Liver (tissue), 9 donors: ENCODE results near the gene ZDHHC18. TPM values are rescaled to one million over a fixed set of nuclear protein-coding genes. Genes with fewer than 3 reads are reported as not detected.

Experiments used
- DNase-seq: peaks from one replicate; pipeline ENCODE4 v3.0.0-alpha.2; 2017; ENCODE audit warnings: low spot score
- H3K27ac ChIP-seq, 2 donors: one replicate each; pipeline ENCODE4 v1.7.0; 2013; ENCODE audit warnings: inconsistent platforms in 2 of 2, low read length in 2 of 2, control low read depth in 1 of 2, low read depth in 1 of 2, mild to moderate bottlenecking in 1 of 2
- H3K27me3 ChIP-seq, 4 donors: one replicate each; pipeline versions ENCODE4 v1.6.1 to v1.7.0; 2013; ENCODE audit warnings: low read length in 3 of 4, inconsistent platforms in 1 of 4, mild to moderate bottlenecking in 1 of 4, moderate library complexity in 1 of 4; ENCODE audit not compliant: control insufficient read depth in 4 of 4, insufficient read depth in 4 of 4
- H3K36me3 ChIP-seq, 4 donors: one replicate each; pipeline versions ENCODE4 v1.6.1 to v1.7.0; 2013; ENCODE audit warnings: low read length in 3 of 4, mild to moderate bottlenecking in 3 of 4, low read depth in 1 of 4, moderate library complexity in 1 of 4; ENCODE audit not compliant: control insufficient read depth in 4 of 4, insufficient read depth in 3 of 4
- H3K4me1 ChIP-seq, 4 donors: one replicate each; pipeline versions ENCODE4 v1.6.1 to v1.7.0; 2013; ENCODE audit warnings: low read length in 3 of 4, mild to moderate bottlenecking in 3 of 4, moderate library complexity in 1 of 4; ENCODE audit not compliant: control insufficient read depth in 4 of 4, insufficient read depth in 4 of 4
- H3K4me3 ChIP-seq, 3 donors: one replicate each; pipeline versions ENCODE4 v1.6.1 to v1.7.0; 2013; ENCODE audit warnings: low read length in 3 of 3, control low read depth in 1 of 3, low read depth in 1 of 3, mild to moderate bottlenecking in 1 of 3
- H3K9ac ChIP-seq, 2 donors: one replicate each; pipeline ENCODE4 v1.7.0; 2013; ENCODE audit warnings: low read length in 2 of 2, mild to moderate bottlenecking in 2 of 2, moderate library complexity in 2 of 2, control low read depth in 1 of 2, low read depth in 1 of 2
- H3K9me3 ChIP-seq, 4 donors: one replicate each; pipeline versions ENCODE4 v1.6.1 to v1.7.0; 2013; ENCODE audit warnings: low read length in 3 of 4; ENCODE audit not compliant: control insufficient read depth in 4 of 4
- ATF3 ChIP-seq: IDR thresholded peaks from 2 replicates; pipeline ENCODE4 v1.6.1; 2016; ENCODE audit warnings: antibody characterized with exemption
- CTCF ChIP-seq: fragments of 150-350 bp; IDR thresholded peaks from 2 replicates; pipeline ENCODE4 v1.5.1; 2017; ENCODE audit warnings: improper control_type of control experiment, low read depth, low read length; ENCODE audit not compliant: missing input control
- EGR1 ChIP-seq, 2 donors: IDR thresholded peaks; 2 replicates each; pipeline ENCODE4 v1.6.1; 2016 to 2018; ENCODE audit warnings: antibody characterized with exemption in 2 of 2, low read depth in 2 of 2
- FOXA1 ChIP-seq: IDR thresholded peaks from 2 replicates; pipeline ENCODE4 v1.6.1; 2016; ENCODE audit warnings: antibody characterized with exemption
- FOXA2 ChIP-seq: IDR thresholded peaks from 2 replicates; pipeline ENCODE4 v1.6.1; 2016; ENCODE audit warnings: antibody characterized with exemption
- GABPA ChIP-seq, 2 donors: IDR thresholded peaks in 1 of 2; conservative IDR thresholded peaks in 1 of 2; 2 replicates each; pipeline ENCODE4 v1.6.1; 2016; ENCODE audit warnings: antibody characterized with exemption in 2 of 2, mild to moderate bottlenecking in 1 of 2, moderate library complexity in 1 of 2
- HNF4A ChIP-seq, 2 donors: conservative IDR thresholded peaks; 2 replicates each; pipeline ENCODE4 v1.6.1; 2016; ENCODE audit warnings: antibody characterized with exemption in 2 of 2, mild to moderate bottlenecking in 2 of 2
- HNF4G ChIP-seq: IDR thresholded peaks from 2 replicates; pipeline ENCODE4 v1.6.1; 2016; ENCODE audit warnings: antibody characterized with exemption
- JUND ChIP-seq, 2 donors: IDR thresholded peaks; 2 replicates each; pipeline ENCODE4 v1.6.1; 2016; ENCODE audit warnings: antibody characterized with exemption in 2 of 2
- MAX ChIP-seq: IDR thresholded peaks from 2 replicates; pipeline ENCODE4 v1.6.1; 2016; ENCODE audit warnings: antibody characterized with exemption
- NR2F2 ChIP-seq: IDR thresholded peaks from 2 replicates; pipeline ENCODE4 v1.6.1; 2016; ENCODE audit warnings: antibody characterized with exemption
- RAD21 ChIP-seq, 2 donors: IDR thresholded peaks; 2 replicates each; pipeline ENCODE4 v1.6.1; 2016; ENCODE audit warnings: antibody characterized with exemption in 2 of 2, mild to moderate bottlenecking in 2 of 2
- REST ChIP-seq: IDR thresholded peaks from 2 replicates; pipeline ENCODE4 v1.6.1; 2016; ENCODE audit warnings: antibody characterized with exemption, mild to moderate bottlenecking
- RXRA ChIP-seq, 2 donors: IDR thresholded peaks; 2 replicates each; pipeline ENCODE4 v1.6.1; 2017 to 2018; ENCODE audit warnings: antibody characterized with exemption in 2 of 2, mild to moderate bottlenecking in 1 of 2
- SP1 ChIP-seq: IDR thresholded peaks from 2 replicates; pipeline ENCODE4 v1.6.1; 2018; ENCODE audit warnings: antibody characterized with exemption, mild to moderate bottlenecking
- TAF1 ChIP-seq: conservative IDR thresholded peaks from 2 replicates; pipeline ENCODE4 v1.6.1; 2016; ENCODE audit warnings: antibody characterized with exemption, mild to moderate bottlenecking
- YY1 ChIP-seq: IDR thresholded peaks from 2 replicates; pipeline ENCODE4 v1.6.1; 2016; ENCODE audit warnings: antibody characterized with exemption, mild to moderate bottlenecking
- ZBTB33 ChIP-seq: IDR thresholded peaks from 2 replicates; pipeline ENCODE4 v1.6.1; 2016; ENCODE audit warnings: antibody characterized with exemption
- WGBS: extraction: QIAGEN DNeasy Blood & Tissue Kit; methylation state at CpG from one replicate; pipeline ENCODE4 v1.1.7; 2013; 5-methylcytosine and 5-hydroxymethylcytosine counted together
- polyA plus RNA-seq, 2 donors: library from polyadenylated mRNA; stranded (reverse) in 1 of 2; unstranded in 1 of 2; fragments of 200-250 nt in 1 of 2; fragments of >200 nt in 1 of 2; fragmentation: Nextera tagmentation in 1 of 2; extraction: Ambion mirVana in 1 of 2; gene quantifications; one replicate each; pipeline versions ENCODE4 v1.2.1 to v1.2.3, GENCODE V29; 2013 to 2015
- total RNA-seq, 2 donors: library from RNA; depleted of rRNA; stranded (reverse); fragments of >200 nt; gene quantifications; one replicate each; pipeline ENCODE4 v1.2.3, GENCODE V29; 2014
- donor health status: healthy.
- donor health status: healthy.
- donor health status: healthy.
- donor health status: healthy.
- donor health status: healthy.

Gene ZDHHC18
- total and polyA plus RNA-seq, 4 donors: 2.6 to 9.2 (median 7.9) TPM

- Histone ChIP-seq H3K27ac (no peak overlapping the region), H3K27me3 (no peaks in the 10 kb centered on the region), H3K9me3 (no peaks in the 10 kb centered on the region), H3K36me3 (peaks cover 0 to 8% (median 4%) of the 10 kb centered on the region in 4 donors), H3K4me1 (peaks cover 8 to 66% (median 29%) of the 10 kb centered on the region in 4 donors), H3K9ac (no peak overlapping the region), H3K4me3 (no peak overlapping the region)
- 46% methylated on average over 3 of the region's 3 CpGs for WGBS
- DNase-seq: no peak
- no peak for TF ChIP-seq CTCF
- no peak for TF ChIP-seq HNF4A (conservative IDR thresholded peaks at IDR 0.05)
- TF ChIP-seq ZBTB33: no peak
- no peak for TF ChIP-seq GABPA (IDR thresholded peaks at IDR 0.05 in 1 of 2, conservative IDR thresholded peaks at IDR 0.05 in 1 of 2)
- no peak for TF ChIP-seq FOXA2
- no peak for TF ChIP-seq REST
- no peak for TF ChIP-seq SP1
- TF ChIP-seq MAX: no peak
- TF ChIP-seq JUND (IDR thresholded peaks at IDR 0.05): no peak
- no peak for TF ChIP-seq HNF4G
- no peak for TF ChIP-seq TAF1
- TF ChIP-seq YY1: no peak
- no peak for TF ChIP-seq FOXA1
- no peak for TF ChIP-seq EGR1 (IDR thresholded peaks at IDR 0.05; ENCODE audit: low read depth in 2 of 2)
- TF ChIP-seq ATF3: no peak
- TF ChIP-seq RXRA (IDR thresholded peaks at IDR 0.05): no peak
- TF ChIP-seq RAD21 (IDR thresholded peaks at IDR 0.05): no peak
- no peak for TF ChIP-seq NR2F2
These were observed 34.9 kb upstream of the ZDHHC18 start for GRCh38 chr1:26791626-26792025.
